HepG2 (cell line): ENCODE measurements around the gene RPL23. TPM values are rescaled to one million over a fixed set of nuclear protein-coding genes. Genes with fewer than 3 reads are reported as not detected.

Experiments used
- CAMTA2 ChIP-seq: sonication (generic); formaldehyde crosslinking; IDR thresholded peaks from 2 replicates; pipeline ENCODE4 v1.4.0; 2020; ENCODE audit warnings: mild to moderate bottlenecking, missing genetic modification reagents, borderline replicate concordance
- GATAD2A ChIP-seq: IDR thresholded peaks from 2 replicates; pipeline ENCODE4 v1.6.1; 2016
- GFI1 ChIP-seq: sonication (generic); formaldehyde crosslinking; IDR thresholded peaks from 2 replicates; pipeline ENCODE4 v1.5.0; 2020; ENCODE audit warnings: missing genetic modification reagents, mild to moderate bottlenecking, borderline replicate concordance
- JUND ChIP-seq: sonication (generic); formaldehyde crosslinking; IDR thresholded peaks from 2 replicates; pipeline ENCODE4 v1.8.0; 2022; ENCODE audit warnings: mild to moderate bottlenecking, missing genetic modification reagents
- KLF12 ChIP-seq: sonication (generic); formaldehyde crosslinking; IDR thresholded peaks from 2 replicates; pipeline ENCODE4 v1.4.0; 2020; ENCODE audit warnings: missing genetic modification reagents, borderline replicate concordance
- RARA ChIP-seq: IDR thresholded peaks from 2 replicates; pipeline ENCODE4 v1.6.1; 2016; ENCODE audit warnings: missing genetic modification reagents, missing compliant biosample characterization
- RXRB ChIP-seq: IDR thresholded peaks from 2 replicates; pipeline ENCODE4 v1.6.1; 2016; ENCODE audit warnings: borderline replicate concordance, missing genetic modification reagents, missing compliant biosample characterization
- SIN3A ChIP-seq: IDR thresholded peaks from 2 replicates; pipeline ENCODE4 v1.6.1; 2011; ENCODE audit warnings: low read depth, mild to moderate bottlenecking, control low read depth, low read length, borderline replicate concordance
- STAT5B ChIP-seq: sonication (generic); formaldehyde crosslinking; IDR thresholded peaks from 2 replicates; pipeline ENCODE4 v1.4.0; 2020; ENCODE audit warnings: missing genetic modification reagents
- TARDBP ChIP-seq: sonication (generic); formaldehyde crosslinking; IDR thresholded peaks from 2 replicates; pipeline ENCODE4 v1.8.0; 2022; ENCODE audit warnings: mild to moderate bottlenecking, missing genetic modification reagents
- ZFP90 ChIP-seq: sonication (generic); formaldehyde crosslinking; IDR thresholded peaks from 2 replicates; pipeline ENCODE4 v1.8.0; 2022; ENCODE audit warnings: missing genetic modification reagents, mild to moderate bottlenecking, inconsistent platforms, borderline replicate concordance
- ZNF292 ChIP-seq: sonication (generic); formaldehyde crosslinking; IDR thresholded peaks from 2 replicates; pipeline ENCODE4 v1.8.1; 2022; ENCODE audit warnings: mild to moderate bottlenecking, low read depth, missing genetic modification reagents, borderline replicate concordance
- ZNF605 ChIP-seq: sonication (generic); formaldehyde crosslinking; IDR thresholded peaks from 2 replicates; pipeline ENCODE4 v1.8.0; 2022; ENCODE audit warnings: mild to moderate bottlenecking, missing genetic modification reagents
- ZNF891 ChIP-seq: sonication (generic); formaldehyde crosslinking; IDR thresholded peaks from 2 replicates; pipeline ENCODE4 v1.5.0; 2020; ENCODE audit warnings: mild to moderate bottlenecking, missing genetic modification reagents
- polyA plus RNA-seq, 8 experiments: library from polyadenylated mRNA; depleted of rRNA in 3 of 8; stranded (reverse) in 7 of 8; unstranded in 1 of 8; fragments of >200 nt; fragmentation: Illumina TruSeq in 4 of 8; extraction: Trizol in 4 of 8; gene quantifications; 2 replicates each; pipeline versions ENCODE4 v1.2.1 to v1.2.3, GENCODE V29; 2011 to 2016; ENCODE audit warnings: low read depth in 4 of 8, missing spikeins in 1 of 8, mixed read lengths in 1 of 8; ENCODE audit not compliant: insufficient read depth in 1 of 8
- total RNA-seq, 5 experiments: library from RNA; depleted of rRNA; stranded (reverse); fragments of >200 nt; fragmentation: Illumina TruSeq; extraction: Trizol; gene quantifications; 2 replicates each; pipeline ENCODE4 v1.2.3, GENCODE V29; 2016; ENCODE audit warnings: low read depth in 1 of 5
- TF ChIP-seq, protein P1 (sequence below): sonication (generic); formaldehyde crosslinking; IDR thresholded peaks from 2 replicates; pipeline ENCODE4 v1.4.0; 2020; ENCODE audit warnings: missing genetic modification reagents
- TF ChIP-seq, protein P2 (sequence below): sonication (generic); formaldehyde crosslinking; IDR thresholded peaks from 2 replicates; pipeline ENCODE4 v1.4.0; 2020; ENCODE audit warnings: missing genetic modification reagents, mild to moderate bottlenecking, borderline replicate concordance
- TF ChIP-seq, protein P3 (sequence below): sonication (generic); formaldehyde crosslinking; IDR thresholded peaks from 2 replicates; pipeline ENCODE4 v1.8.1; 2023; ENCODE audit warnings: missing genetic modification reagents, mild to moderate bottlenecking, borderline replicate concordance
- TF ChIP-seq, protein P4 (sequence below): sonication (generic); formaldehyde crosslinking; IDR thresholded peaks from 2 replicates; pipeline ENCODE4 v1.4.0; 2020; ENCODE audit warnings: missing genetic modification reagents
- TF ChIP-seq, protein P5 (sequence below): sonication (generic); formaldehyde crosslinking; IDR thresholded peaks from 2 replicates; pipeline ENCODE4 v1.4.0; 2020; ENCODE audit warnings: missing genetic modification reagents

RPL23 gene
- total and polyA plus RNA-seq, 2 of the 13 experiments (the other 11 are each of a cell fraction or from before 2014, with no cell fraction given) = 2,790 to 4,860 TPM

DNA sequence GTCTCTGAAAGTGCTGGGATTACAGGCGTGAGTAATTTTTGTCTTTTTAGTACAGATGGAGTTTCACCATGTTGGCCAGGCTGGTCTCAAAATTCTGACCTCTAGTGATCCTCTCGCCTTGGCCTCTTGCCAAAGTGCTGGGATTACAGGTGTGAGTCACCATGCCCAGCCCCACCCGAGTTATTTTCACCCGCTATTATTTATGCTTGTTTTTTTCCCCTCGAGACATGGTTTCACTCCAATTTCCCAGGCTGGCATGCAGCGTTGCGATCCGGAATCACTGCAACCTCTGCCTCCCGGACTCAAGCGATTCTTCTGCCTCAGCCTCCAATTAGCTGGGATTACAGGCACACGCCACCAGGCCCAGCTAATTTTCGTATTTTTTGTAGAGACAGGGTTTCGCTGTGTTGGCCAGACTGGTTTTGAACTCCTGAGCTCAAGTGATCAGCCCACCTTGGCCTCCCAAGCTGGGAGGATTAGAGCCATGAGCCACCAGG is 9.2 kb downstream of the RPL23 start (continued):
- TF ChIP-seq, protein P1, sequence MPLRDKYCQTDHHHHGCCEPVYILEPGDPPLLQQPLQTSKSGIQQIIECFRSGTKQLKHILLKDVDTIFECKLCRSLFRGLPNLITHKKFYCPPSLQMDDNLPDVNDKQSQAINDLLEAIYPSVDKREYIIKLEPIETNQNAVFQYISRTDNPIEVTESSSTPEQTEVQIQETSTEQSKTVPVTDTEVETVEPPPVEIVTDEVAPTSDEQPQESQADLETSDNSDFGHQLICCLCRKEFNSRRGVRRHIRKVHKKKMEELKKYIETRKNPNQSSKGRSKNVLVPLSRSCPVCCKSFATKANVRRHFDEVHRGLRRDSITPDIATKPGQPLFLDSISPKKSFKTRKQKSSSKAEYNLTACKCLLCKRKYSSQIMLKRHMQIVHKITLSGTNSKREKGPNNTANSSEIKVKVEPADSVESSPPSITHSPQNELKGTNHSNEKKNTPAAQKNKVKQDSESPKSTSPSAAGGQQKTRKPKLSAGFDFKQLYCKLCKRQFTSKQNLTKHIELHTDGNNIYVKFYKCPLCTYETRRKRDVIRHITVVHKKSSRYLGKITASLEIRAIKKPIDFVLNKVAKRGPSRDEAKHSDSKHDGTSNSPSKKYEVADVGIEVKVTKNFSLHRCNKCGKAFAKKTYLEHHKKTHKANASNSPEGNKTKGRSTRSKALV (CRISPR knock-in tag) = no peak
- peak; percentile 54; the same call in 1 of the 2 replicates for TF ChIP-seq ZNF605
- 0 out of 2 replicates have a peak, but pooled peaks have one; percentile 9 for TF ChIP-seq RARA
- TF ChIP-seq ZNF292 = 0 out of 2 replicates have a peak, but pooled peaks have one; percentile 37
- no peak for TF ChIP-seq TARDBP (CRISPR knock-in tag)
- TF ChIP-seq ZFP90 (CRISPR knock-in tag) = no peak
- TF ChIP-seq SIN3A = no peak
- TF ChIP-seq RXRB (CRISPR knock-in tag) = 0 out of 2 replicates have a peak, but pooled peaks have one; percentile 22
- TF ChIP-seq, protein P2, sequence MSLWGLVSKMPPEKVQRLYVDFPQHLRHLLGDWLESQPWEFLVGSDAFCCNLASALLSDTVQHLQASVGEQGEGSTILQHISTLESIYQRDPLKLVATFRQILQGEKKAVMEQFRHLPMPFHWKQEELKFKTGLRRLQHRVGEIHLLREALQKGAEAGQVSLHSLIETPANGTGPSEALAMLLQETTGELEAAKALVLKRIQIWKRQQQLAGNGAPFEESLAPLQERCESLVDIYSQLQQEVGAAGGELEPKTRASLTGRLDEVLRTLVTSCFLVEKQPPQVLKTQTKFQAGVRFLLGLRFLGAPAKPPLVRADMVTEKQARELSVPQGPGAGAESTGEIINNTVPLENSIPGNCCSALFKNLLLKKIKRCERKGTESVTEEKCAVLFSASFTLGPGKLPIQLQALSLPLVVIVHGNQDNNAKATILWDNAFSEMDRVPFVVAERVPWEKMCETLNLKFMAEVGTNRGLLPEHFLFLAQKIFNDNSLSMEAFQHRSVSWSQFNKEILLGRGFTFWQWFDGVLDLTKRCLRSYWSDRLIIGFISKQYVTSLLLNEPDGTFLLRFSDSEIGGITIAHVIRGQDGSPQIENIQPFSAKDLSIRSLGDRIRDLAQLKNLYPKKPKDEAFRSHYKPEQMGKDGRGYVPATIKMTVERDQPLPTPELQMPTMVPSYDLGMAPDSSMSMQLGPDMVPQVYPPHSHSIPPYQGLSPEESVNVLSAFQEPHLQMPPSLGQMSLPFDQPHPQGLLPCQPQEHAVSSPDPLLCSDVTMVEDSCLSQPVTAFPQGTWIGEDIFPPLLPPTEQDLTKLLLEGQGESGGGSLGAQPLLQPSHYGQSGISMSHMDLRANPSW (CRISPR knock-in tag) = no peak
- TF ChIP-seq STAT5B (CRISPR knock-in tag) = no peak
- TF ChIP-seq, protein P3, sequence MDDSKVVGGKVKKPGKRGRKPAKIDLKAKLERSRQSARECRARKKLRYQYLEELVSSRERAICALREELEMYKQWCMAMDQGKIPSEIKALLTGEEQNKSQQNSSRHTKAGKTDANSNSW (CRISPR knock-in tag) = no peak
- TF ChIP-seq GFI1 (CRISPR knock-in tag) = 0 out of 2 replicates have a peak, but pooled peaks have one; percentile 12
- TF ChIP-seq, protein P4, sequence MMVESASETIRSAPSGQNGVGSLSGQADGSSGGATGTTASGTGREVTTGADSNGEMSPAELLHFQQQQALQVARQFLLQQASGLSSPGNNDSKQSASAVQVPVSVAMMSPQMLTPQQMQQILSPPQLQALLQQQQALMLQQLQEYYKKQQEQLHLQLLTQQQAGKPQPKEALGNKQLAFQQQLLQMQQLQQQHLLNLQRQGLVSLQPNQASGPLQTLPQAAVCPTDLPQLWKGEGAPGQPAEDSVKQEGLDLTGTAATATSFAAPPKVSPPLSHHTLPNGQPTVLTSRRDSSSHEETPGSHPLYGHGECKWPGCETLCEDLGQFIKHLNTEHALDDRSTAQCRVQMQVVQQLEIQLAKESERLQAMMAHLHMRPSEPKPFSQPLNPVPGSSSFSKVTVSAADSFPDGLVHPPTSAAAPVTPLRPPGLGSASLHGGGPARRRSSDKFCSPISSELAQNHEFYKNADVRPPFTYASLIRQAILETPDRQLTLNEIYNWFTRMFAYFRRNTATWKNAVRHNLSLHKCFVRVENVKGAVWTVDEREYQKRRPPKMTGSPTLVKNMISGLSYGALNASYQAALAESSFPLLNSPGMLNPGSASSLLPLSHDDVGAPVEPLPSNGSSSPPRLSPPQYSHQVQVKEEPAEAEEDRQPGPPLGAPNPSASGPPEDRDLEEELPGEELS (CRISPR knock-in tag) = peak; percentile 16; the same call in 1 of the 2 replicates
- no peak for TF ChIP-seq KLF12
- no peak for TF ChIP-seq CAMTA2 (CRISPR knock-in tag)
- TF ChIP-seq, protein P5, sequence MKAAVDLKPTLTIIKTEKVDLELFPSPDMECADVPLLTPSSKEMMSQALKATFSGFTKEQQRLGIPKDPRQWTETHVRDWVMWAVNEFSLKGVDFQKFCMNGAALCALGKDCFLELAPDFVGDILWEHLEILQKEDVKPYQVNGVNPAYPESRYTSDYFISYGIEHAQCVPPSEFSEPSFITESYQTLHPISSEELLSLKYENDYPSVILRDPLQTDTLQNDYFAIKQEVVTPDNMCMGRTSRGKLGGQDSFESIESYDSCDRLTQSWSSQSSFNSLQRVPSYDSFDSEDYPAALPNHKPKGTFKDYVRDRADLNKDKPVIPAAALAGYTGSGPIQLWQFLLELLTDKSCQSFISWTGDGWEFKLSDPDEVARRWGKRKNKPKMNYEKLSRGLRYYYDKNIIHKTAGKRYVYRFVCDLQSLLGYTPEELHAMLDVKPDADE = no peak
- TF ChIP-seq JUND = 0 out of 2 replicates have a peak, but pooled peaks have one; percentile 42
- TF ChIP-seq ZNF891 (CRISPR knock-in tag) = 0 out of 2 replicates have a peak, but pooled peaks have one; percentile 43
- peak; percentile 32; the same call in 1 of the 2 replicates for TF ChIP-seq GATAD2A (CRISPR knock-in tag)
